ENCODE measurements around the gene GLI2.

GLI2 gene

GRCh38 chr2:120768112-120769048, 32.7 kb downstream of the GLI2 start:
- no peak for TF ChIP-seq CTCF (conservative IDR thresholded peaks at IDR 0.05)
- no peak overlapping the region for H3K27ac ChIP-seq

GRCh38 chr2:120769076-120769786, 33.6 kb downstream of the GLI2 start:
- TF ChIP-seq CTCF (conservative IDR thresholded peaks at IDR 0.05), result no peak
- H3K27ac ChIP-seq, result no peak overlapping the region

- H3K27ac ChIP-seq, result no peak overlapping the region
- no peak for TF ChIP-seq CTCF (conservative IDR thresholded peaks at IDR 0.05)
Measured at GRCh38 chr2:120769787-120770120, 34.1 kb downstream of the GLI2 start.

GRCh38 chr2:120770176-120770575, 34.5 kb downstream of the GLI2 start:
- no peak overlapping the region for H3K27ac ChIP-seq
- TF ChIP-seq CTCF (conservative IDR thresholded peaks at IDR 0.05), result no peak

- no peak for TF ChIP-seq CTCF (conservative IDR thresholded peaks at IDR 0.05)
Measured at GRCh38 chr2:120770641-120771040, 35.0 kb downstream of the GLI2 start.

GRCh38 chr2:120771111-120771780, 35.6 kb downstream of the GLI2 start:
- no peak overlapping the region for H3K27ac ChIP-seq
- TF ChIP-seq CTCF (conservative IDR thresholded peaks at IDR 0.05), result no peak

More at GRCh38 chr2:120770641-120771040, 35.0 kb downstream of the GLI2 start:
- H3K27ac ChIP-seq, result no peak overlapping the region

GRCh38 chr2:120771781-120772208, 36.1 kb downstream of the GLI2 start:
- no peak overlapping the region for H3K27ac ChIP-seq
- TF ChIP-seq CTCF (conservative IDR thresholded peaks at IDR 0.05), result no peak

All from VCaP (cell line).